GM21360 (cell line): ENCODE results near the gene ELOVL7.
"Not testable (repeated sequence)": the region's sequence is repeated elsewhere in the genome, so short reads cannot be mapped to it uniquely, and the experiment has no call there.

ENCODE experiments used
- ATAC-seq: cut with Tn5 transposase; IDR thresholded peaks from one replicate; pipeline ENCODE4 v1.9.1; 2021; ENCODE audit warnings: mild to moderate bottlenecking, moderate library complexity; ENCODE audit not compliant: unreplicated experiment

ELOVL7 gene

DNA sequence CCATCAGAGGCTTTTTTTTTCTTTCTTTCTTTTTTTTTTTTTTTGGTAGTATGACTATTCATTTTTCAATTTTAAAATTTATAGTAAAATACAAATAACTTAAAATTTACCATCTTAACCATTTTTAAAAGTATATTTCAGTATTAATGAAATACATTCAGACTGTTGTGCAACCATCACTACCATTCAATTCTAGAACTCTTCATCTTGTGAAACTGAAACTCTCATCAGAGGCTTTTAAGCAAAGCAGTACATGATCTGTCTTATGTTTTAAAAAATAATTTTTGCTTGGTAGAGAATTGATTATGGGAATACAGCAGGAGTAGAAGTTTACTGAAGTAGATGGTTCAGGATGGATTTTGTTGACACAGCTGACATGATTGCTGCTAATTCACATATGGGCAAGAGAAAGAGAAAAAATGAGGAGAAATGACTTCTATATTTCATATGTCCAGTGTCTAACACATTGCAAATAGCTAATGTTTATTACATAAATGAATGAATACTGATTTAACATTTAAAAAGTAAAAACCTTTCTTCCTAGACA is 13.4 kb downstream of the ELOVL7 start:
- peak; percentile 35 for ATAC-seq

DNA sequence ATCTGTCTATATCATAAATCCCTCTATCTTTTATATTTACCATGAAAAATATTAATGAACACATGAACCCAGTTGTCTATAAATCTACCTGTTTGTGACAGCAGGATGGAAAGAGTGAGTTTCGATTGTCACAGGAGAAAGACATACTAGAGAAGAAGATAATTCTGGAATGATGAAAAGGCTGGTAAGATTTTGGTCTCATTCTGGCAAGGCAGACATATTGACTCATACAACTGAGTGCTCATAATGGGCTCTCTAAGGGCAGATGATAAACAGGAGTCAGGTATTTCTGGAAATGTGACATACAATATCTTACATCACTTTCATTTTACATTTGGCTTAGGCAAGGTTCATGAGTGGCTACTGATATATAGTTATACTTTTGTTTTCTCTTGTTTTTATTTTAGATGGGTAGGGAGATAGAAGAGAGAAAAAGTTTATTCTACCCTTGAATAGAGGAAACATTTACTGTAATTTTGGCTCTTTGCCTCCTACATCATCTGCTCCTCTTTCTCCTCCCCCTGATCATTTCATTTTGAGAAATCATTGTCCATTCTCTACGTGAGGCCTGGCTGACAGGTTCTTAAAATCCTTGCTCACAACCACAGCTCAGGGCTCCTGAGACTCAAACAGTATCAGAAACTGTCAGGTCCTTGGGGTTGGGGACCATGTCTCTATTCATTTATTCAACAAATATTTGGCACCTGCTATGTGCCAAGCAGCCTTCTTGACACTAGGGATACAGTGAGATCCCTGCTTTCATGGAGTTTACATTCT is 14.4 kb downstream of the ELOVL7 start:
- peak; percentile 41 for ATAC-seq

DNA sequence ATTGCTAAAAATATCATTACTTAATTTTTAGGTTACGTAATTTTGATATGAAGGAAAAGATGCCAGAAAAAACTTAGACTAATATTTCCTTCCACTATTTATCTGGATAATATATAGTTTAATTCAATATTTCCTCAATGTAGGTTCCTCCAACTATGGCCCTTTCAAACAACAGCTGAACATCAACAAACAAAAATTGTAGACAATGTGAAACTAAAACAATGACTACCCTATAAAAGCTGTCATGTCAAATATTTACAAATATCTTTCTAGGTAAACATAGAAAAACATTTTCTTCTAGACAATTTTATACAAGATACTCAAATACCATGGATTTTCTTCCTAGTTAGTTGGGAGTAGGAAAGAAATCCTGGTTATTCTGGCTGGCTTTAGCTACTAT is 16.9 kb downstream of the ELOVL7 start:
- ATAC-seq = no peak

DNA sequence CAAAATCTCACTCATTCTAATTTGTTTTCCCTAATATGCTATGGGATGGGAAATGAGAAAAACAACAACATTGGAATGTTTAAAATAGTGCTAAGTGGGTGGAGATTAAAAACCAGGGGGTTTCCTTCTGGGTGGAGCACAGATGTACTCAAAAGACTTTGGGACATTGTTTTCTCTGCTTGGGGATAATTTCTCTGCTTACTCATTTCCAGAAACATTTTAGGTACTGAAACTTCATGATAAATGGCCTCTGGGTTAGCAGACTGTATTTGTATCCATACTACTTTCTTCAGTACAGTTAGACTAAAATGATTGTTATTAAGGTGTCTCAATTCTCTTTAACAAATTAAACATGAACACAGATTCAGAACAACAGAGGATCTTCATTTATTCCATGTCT is 17.4 kb downstream of the ELOVL7 start:
- peak; percentile 80 for ATAC-seq

GRCh38 chr5:60823574-60823973 is 20.5 kb downstream of the ELOVL7 start:
- no peak for ATAC-seq

- ATAC-seq = peak; percentile 49
These were observed 21.8 kb downstream of the ELOVL7 start for GRCh38 chr5:60822285-60822556.

DNA sequence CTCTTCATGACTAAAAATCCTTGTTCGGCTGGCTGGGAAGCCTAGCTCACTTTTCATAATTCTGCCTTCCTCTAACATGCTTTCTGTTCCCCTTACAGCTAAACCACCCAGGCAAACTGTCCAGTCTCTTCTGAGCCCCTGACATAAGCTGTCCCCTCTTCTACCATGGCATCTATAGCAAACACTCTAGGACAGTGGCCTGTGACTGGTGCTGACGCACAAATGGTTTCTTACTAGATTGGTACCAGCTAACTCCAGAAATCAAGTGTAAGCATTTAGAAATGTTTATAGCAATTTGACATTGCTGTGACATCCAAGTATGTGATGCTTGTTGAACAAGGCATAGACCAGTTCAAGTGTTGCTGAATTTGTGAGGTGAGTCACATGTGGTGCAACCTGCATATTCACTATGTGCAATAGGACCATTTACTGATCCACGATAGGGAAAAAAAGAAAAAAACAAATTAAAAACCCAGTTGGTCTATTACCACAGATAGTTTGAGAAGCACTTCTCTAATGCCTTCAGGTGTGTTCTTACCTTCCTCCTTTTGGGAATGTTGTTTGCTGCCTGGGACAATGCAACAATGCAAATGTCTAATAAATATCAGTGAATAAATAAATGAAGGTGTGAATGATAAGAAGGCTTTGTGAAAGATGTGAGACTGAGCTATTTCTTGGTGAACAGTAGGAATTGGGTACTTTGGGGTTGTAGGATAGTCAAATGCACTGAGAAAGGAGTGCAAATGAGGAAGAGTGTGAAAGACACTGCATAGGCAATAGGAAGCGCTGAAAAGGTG is 22.4 kb downstream of the ELOVL7 start:
- ATAC-seq = no peak

DNA sequence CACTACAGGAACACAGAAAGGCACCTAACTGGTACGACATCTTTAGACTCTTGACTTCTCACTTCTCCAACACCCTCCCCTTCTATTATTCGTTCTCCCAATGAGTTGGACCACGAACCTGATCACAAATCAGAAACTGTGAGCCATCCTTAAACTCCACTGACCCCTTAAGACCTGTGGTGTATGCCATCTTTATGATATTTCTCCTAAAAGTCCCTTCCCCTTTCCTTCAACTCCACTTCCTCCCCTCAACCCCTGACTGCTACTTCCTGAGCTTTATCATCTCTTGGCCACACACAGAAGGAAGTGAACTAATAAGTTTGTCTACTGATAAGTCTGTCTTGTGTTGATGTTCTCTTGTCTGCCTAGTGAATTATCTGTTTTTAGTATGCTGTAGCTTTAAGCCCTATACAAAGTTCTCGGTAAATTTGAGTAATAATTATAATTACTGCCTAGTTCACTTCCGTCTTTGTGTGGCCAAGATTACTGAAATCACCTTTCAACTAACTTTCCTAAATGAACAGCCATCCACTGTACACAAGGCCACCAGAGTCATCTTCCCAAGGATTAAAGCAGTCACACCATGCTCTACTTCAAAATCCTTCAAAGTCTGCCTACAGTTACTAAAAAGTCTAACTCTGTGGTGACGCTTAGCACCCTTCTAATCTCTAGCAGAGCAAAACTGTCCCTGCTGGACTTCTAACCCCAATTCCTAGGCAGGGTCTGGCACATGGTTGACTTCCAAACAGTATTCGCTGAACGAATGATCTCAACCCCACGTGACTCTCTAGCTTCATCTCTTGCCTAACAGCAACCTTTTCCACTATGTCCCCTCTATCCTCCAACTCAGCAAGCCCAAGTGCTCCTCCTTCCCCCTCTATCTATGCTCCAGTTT is 23.2 kb downstream of the ELOVL7 start:
- no peak for ATAC-seq

GRCh38 chr5:60816138-60816537 is 27.9 kb downstream of the ELOVL7 start:
- not testable (repeated sequence) for ATAC-seq

DNA sequence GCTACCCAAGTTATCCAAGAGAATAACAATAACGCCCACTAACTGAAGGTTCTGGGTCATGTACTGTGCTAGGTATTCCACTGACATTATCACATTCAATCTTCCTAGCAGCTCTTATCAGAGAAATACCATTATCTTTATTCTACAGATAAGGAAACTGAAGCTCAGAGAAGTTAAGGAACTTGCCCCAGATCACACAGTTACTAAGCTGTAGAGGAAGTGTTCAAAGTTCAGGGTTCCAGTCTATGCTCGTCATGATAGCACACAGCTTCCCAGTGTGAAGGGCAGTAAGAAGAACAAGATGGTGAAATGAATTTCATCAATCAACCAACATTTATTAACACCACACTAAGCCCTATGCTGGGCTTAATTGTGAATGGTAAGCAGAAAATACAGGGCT is 29.6 kb downstream of the ELOVL7 start:
- no peak for ATAC-seq

GRCh38 chr5:60812426-60812825 is 31.6 kb downstream of the ELOVL7 start:
- ATAC-seq = no peak

- no peak for ATAC-seq
These were observed 33.0 kb downstream of the ELOVL7 start for GRCh38 chr5:60811105-60811504.

GRCh38 chr5:60810438-60811085 is 33.5 kb downstream of the ELOVL7 start:
- no peak for ATAC-seq

- no peak for ATAC-seq
These were observed 34.1 kb downstream of the ELOVL7 start for GRCh38 chr5:60809891-60810425.

GRCh38 chr5:60806591-60807243 is 37.4 kb downstream of the ELOVL7 start:
- ATAC-seq = no peak

DNA sequence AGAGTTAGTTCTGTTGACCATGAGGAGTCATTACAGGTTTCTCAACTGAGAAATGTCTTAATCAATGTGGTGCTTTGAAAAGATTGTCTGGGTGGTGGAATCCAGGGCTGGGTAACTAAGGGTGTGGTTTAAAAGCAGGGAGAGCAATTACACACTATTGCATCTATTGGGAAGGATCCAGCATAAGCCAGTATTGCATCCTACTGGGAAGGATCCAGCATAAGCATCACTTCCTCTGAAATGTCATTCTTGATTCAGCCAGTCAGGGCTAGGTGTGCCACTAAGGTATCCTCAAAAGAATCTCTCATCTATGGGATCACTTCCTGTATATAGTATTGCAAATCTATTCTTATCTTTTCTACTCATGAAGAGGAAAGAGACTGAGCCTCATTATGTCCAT is 38.6 kb downstream of the ELOVL7 start:
- ATAC-seq = no peak

DNA sequence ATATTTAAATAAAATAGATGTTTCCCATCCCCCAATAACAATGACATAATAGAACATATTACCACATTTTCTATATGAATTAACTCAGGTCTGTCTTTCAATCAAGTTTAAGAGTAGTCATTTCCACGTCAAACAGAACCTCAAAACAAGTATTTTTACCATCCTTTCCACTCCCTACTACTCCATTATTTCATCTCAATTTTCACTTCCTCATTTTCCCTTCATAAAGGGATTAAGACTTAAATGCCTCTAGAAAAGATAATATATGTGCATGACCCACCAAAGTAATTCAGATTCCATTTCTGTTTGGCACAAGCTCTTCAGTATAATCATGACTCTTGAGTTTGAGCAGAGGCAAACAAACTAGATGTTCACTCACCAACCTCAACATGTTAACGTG is 40.4 kb downstream of the ELOVL7 start:
- no peak for ATAC-seq

GRCh38 chr5:60802986-60803385 is 41.1 kb downstream of the ELOVL7 start:
- ATAC-seq = no peak

DNA sequence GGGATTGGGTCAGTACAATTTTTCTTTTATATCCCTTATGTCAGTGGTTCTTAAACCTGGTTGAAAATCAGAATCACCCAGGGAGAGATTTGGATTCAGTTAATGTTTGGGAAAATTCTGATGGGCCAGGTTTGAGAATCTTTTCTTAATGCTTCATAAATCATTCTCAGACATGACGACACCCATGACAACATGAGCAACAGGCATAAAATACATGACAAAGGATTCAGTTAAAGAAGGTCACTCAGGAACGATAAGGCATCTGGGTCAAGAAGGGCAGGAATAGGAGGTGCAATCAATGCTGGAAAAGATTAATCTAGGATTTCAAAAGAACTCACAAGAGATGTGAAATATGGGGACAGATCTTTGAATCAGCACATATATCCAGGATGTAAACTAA is 41.8 kb downstream of the ELOVL7 start:
- no peak for ATAC-seq
